Keratinocyte (primary cell): ENCODE data around the gene ODF2L.

Source experiments
- CTCF ChIP-seq, 3 experiments: IDR thresholded peaks in 1 of 3; conservative IDR thresholded peaks in 1 of 3; optimal IDR thresholded peaks in 1 of 3; 2 replicates in 2 of 3; 3 replicates in 1 of 3; pipeline versions ENCODE3 to v1.5.1; 2011; ENCODE audit warnings: low read length in 3 of 3, mild to moderate bottlenecking in 3 of 3, moderate library complexity in 2 of 3, control low read depth in 1 of 3, inconsistent platforms in 1 of 3; ENCODE audit not compliant: insufficient read depth in 2 of 3; ENCODE audit errors: extremely low read depth in 1 of 3
- EZH2 ChIP-seq: IDR thresholded peaks from one replicate; pipeline ENCODE4 v1.6.1; 2012; ENCODE audit warnings: inconsistent platforms, mild to moderate bottlenecking, low read length, moderate library complexity

- TF ChIP-seq EZH2 (no peak), CTCF (optimal IDR thresholded peaks at IDR 0.05 in 1 of 3, IDR thresholded peaks at IDR 0.05 in 1 of 3, conservative IDR thresholded peaks at IDR 0.05 in 1 of 3; ENCODE audit: extremely low read depth in 1 of 3, insufficient read depth in 2 of 3, low read length in 3 of 3) (no peak)
Measured at GRCh38 chr1:86429835-86430234, 33.7 kb upstream of the ODF2L start.
